HepG2 (cell line): ENCODE results near the gene TREX2. TPM values are rescaled to one million over a fixed set of nuclear protein-coding genes. Genes with fewer than 3 reads are reported as not detected.

Experiments
- CBX5 ChIP-seq: sonication (generic); formaldehyde crosslinking; IDR thresholded peaks from 2 replicates; pipeline ENCODE4 v1.4.0; 2020; ENCODE audit warnings: missing genetic modification reagents, borderline replicate concordance
- GABPB1 ChIP-seq: IDR thresholded peaks from 2 replicates; pipeline ENCODE4 v1.6.1; 2016; ENCODE audit warnings: mild to moderate bottlenecking, missing genetic modification reagents, moderate library complexity, missing compliant biosample characterization
- SP2 ChIP-seq: sonication (generic); formaldehyde crosslinking; IDR thresholded peaks from 2 replicates; pipeline ENCODE4 v1.5.1; 2020; ENCODE audit warnings: mild to moderate bottlenecking, missing genetic modification reagents
- YEATS2 ChIP-seq: sonication (generic); formaldehyde crosslinking; IDR thresholded peaks from 2 replicates; pipeline ENCODE4 v1.4.0; 2020; ENCODE audit warnings: missing genetic modification reagents, borderline replicate concordance
- ZBTB7B ChIP-seq: sonication (generic); formaldehyde crosslinking; IDR thresholded peaks from 2 replicates; pipeline ENCODE4 v1.4.0; 2020; ENCODE audit warnings: missing genetic modification reagents
- ZBTB8A ChIP-seq: sonication (generic); formaldehyde crosslinking; IDR thresholded peaks from 2 replicates; pipeline ENCODE4 v1.4.0; 2020; ENCODE audit warnings: mild to moderate bottlenecking, low read depth, missing genetic modification reagents, borderline replicate concordance
- ZFX ChIP-seq: sonication (generic); formaldehyde crosslinking; IDR thresholded peaks from 2 replicates; pipeline ENCODE4 v1.4.0; 2020; ENCODE audit warnings: mild to moderate bottlenecking, low read depth, missing genetic modification reagents, moderate library complexity
- ZNF180 ChIP-seq: sonication (generic); formaldehyde crosslinking; IDR thresholded peaks from 2 replicates; pipeline ENCODE4 v1.4.0; 2020; ENCODE audit warnings: low read depth, missing genetic modification reagents, borderline replicate concordance
- ZNF460 ChIP-seq: sonication (generic); formaldehyde crosslinking; IDR thresholded peaks from 2 replicates; pipeline ENCODE4 v1.5.1; 2020; ENCODE audit warnings: missing genetic modification reagents, mild to moderate bottlenecking, borderline replicate concordance
- polyA plus RNA-seq, 8 experiments: library from polyadenylated mRNA; depleted of rRNA in 3 of 8; stranded (reverse) in 7 of 8; unstranded in 1 of 8; fragments of >200 nt; fragmentation: Illumina TruSeq in 4 of 8; extraction: Trizol in 4 of 8; gene quantifications; 2 replicates each; pipeline versions ENCODE4 v1.2.1 to v1.2.3, GENCODE V29; 2011 to 2016; ENCODE audit warnings: low read depth in 4 of 8, missing spikeins in 1 of 8, mixed read lengths in 1 of 8; ENCODE audit not compliant: insufficient read depth in 1 of 8
- total RNA-seq, 5 experiments: library from RNA; depleted of rRNA; stranded (reverse); fragments of >200 nt; fragmentation: Illumina TruSeq; extraction: Trizol; gene quantifications; 2 replicates each; pipeline ENCODE4 v1.2.3, GENCODE V29; 2016; ENCODE audit warnings: low read depth in 1 of 5
- TF ChIP-seq, protein P1 (sequence below), 2 experiments: sonication (generic) in 1 of 2; formaldehyde crosslinking in 1 of 2; IDR thresholded peaks; 2 replicates each; pipeline versions ENCODE4 v1.4.0 to v1.6.1; 2016 to 2020; ENCODE audit warnings: borderline replicate concordance in 1 of 2, low read depth in 1 of 2, mild to moderate bottlenecking in 1 of 2, missing genetic modification reagents in 1 of 2
- TF ChIP-seq, protein P2 (sequence below): sonication (generic); formaldehyde crosslinking; IDR thresholded peaks from 2 replicates; pipeline ENCODE4 v1.5.1; 2020; ENCODE audit warnings: mild to moderate bottlenecking, moderate library complexity, missing genetic modification reagents
- TF ChIP-seq, protein P3 (sequence below): sonication (generic); formaldehyde crosslinking; IDR thresholded peaks from 2 replicates; pipeline ENCODE4 v1.5.1; 2020; ENCODE audit warnings: missing genetic modification reagents, mild to moderate bottlenecking, borderline replicate concordance
- TF ChIP-seq, protein P4 (sequence below): sonication (generic); formaldehyde crosslinking; IDR thresholded peaks from 2 replicates; pipeline ENCODE4 v1.4.0; 2020; ENCODE audit warnings: missing genetic modification reagents
- TF ChIP-seq, protein P5 (sequence below): IDR thresholded peaks from 2 replicates; pipeline ENCODE4 v1.6.1; 2016; ENCODE audit warnings: mild to moderate bottlenecking, missing biosample characterization, missing genetic modification reagents

TREX2 gene
- total and polyA plus RNA-seq, 2 of the 13 experiments (the other 11 are each of a cell fraction or from before 2014, with no cell fraction given): 0.13 to 0.18 TPM

DNA sequence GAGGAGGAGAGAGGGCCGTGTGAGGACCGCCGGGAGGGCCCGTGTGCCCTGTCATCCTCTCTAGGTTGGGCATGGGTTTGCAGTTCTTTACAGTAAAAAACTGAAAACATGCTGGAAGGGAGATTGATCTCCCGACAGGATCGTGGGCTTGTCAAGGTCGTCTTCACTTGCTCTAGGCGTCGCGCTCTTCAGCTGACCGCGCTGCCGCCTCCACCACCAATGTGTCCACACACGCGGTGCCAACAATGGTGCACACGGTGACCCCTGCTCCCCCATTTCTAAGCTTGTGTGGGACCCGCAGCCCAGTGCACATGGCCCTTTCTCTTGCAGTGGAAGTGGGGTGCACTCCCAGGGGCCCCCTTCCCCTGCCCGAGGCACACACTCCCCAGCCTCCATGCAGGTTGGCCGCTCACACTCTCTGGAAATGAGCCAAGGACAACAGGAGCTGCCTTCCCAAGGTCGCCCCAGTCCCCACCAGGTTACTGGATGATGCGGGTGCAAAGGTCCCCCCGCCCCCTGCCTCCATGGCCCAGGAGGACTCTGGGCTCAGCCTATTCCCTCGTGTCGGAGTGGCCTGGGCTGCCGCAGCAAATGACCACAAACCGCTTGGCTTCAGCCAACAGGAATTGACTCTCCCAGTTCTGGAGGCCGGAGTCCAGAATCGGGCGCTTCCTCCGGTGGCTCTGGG, 36.3 kb downstream of the TREX2 start (continued):
- TF ChIP-seq, protein P1, sequence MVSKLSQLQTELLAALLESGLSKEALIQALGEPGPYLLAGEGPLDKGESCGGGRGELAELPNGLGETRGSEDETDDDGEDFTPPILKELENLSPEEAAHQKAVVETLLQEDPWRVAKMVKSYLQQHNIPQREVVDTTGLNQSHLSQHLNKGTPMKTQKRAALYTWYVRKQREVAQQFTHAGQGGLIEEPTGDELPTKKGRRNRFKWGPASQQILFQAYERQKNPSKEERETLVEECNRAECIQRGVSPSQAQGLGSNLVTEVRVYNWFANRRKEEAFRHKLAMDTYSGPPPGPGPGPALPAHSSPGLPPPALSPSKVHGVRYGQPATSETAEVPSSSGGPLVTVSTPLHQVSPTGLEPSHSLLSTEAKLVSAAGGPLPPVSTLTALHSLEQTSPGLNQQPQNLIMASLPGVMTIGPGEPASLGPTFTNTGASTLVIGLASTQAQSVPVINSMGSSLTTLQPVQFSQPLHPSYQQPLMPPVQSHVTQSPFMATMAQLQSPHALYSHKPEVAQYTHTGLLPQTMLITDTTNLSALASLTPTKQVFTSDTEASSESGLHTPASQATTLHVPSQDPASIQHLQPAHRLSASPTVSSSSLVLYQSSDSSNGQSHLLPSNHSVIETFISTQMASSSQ (IDR thresholded peaks at IDR 0.05; ENCODE audit: low read depth): no peak
- TF ChIP-seq, protein P1 (CRISPR knock-in tag; IDR thresholded peaks at IDR 0.05; ENCODE audit: borderline replicate concordance): peak; percentile 38; the same call in 1 of the 2 replicates
- TF ChIP-seq, protein P2, sequence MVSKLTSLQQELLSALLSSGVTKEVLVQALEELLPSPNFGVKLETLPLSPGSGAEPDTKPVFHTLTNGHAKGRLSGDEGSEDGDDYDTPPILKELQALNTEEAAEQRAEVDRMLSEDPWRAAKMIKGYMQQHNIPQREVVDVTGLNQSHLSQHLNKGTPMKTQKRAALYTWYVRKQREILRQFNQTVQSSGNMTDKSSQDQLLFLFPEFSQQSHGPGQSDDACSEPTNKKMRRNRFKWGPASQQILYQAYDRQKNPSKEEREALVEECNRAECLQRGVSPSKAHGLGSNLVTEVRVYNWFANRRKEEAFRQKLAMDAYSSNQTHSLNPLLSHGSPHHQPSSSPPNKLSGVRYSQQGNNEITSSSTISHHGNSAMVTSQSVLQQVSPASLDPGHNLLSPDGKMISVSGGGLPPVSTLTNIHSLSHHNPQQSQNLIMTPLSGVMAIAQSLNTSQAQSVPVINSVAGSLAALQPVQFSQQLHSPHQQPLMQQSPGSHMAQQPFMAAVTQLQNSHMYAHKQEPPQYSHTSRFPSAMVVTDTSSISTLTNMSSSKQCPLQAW: 0 out of 2 replicates have a peak, but pooled peaks have one; percentile 42
- TF ChIP-seq, protein P3, sequence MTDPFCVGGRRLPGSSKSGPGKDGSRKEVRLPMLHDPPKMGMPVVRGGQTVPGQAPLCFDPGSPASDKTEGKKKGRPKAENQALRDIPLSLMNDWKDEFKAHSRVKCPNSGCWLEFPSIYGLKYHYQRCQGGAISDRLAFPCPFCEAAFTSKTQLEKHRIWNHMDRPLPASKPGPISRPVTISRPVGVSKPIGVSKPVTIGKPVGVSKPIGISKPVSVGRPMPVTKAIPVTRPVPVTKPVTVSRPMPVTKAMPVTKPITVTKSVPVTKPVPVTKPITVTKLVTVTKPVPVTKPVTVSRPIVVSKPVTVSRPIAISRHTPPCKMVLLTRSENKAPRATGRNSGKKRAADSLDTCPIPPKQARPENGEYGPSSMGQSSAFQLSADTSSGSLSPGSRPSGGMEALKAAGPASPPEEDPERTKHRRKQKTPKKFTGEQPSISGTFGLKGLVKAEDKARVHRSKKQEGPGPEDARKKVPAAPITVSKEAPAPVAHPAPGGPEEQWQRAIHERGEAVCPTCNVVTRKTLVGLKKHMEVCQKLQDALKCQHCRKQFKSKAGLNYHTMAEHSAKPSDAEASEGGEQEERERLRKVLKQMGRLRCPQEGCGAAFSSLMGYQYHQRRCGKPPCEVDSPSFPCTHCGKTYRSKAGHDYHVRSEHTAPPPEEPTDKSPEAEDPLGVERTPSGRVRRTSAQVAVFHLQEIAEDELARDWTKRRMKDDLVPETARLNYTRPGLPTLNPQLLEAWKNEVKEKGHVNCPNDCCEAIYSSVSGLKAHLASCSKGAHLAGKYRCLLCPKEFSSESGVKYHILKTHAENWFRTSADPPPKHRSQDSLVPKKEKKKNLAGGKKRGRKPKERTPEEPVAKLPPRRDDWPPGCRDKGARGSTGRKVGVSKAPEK (CRISPR knock-in tag): no peak
- 0 out of 2 replicates have a peak, but pooled peaks have one; percentile 24 for TF ChIP-seq YEATS2
- TF ChIP-seq, protein P4, sequence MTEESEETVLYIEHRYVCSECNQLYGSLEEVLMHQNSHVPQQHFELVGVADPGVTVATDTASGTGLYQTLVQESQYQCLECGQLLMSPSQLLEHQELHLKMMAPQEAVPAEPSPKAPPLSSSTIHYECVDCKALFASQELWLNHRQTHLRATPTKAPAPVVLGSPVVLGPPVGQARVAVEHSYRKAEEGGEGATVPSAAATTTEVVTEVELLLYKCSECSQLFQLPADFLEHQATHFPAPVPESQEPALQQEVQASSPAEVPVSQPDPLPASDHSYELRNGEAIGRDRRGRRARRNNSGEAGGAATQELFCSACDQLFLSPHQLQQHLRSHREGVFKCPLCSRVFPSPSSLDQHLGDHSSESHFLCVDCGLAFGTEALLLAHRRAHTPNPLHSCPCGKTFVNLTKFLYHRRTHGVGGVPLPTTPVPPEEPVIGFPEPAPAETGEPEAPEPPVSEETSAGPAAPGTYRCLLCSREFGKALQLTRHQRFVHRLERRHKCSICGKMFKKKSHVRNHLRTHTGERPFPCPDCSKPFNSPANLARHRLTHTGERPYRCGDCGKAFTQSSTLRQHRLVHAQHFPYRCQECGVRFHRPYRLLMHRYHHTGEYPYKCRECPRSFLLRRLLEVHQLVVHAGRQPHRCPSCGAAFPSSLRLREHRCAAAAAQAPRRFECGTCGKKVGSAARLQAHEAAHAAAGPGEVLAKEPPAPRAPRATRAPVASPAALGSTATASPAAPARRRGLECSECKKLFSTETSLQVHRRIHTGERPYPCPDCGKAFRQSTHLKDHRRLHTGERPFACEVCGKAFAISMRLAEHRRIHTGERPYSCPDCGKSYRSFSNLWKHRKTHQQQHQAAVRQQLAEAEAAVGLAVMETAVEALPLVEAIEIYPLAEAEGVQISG: 0 out of 2 replicates have a peak, but pooled peaks have one; percentile 22
- TF ChIP-seq CBX5 (CRISPR knock-in tag): no peak
- TF ChIP-seq SP2 (CRISPR knock-in tag): no peak
- no peak for TF ChIP-seq ZNF460 (CRISPR knock-in tag)
- peak; percentile 64 for TF ChIP-seq ZFX
- no peak for TF ChIP-seq ZBTB8A (CRISPR knock-in tag)
- TF ChIP-seq GABPB1: peak; percentile 31; the same call in 1 of the 2 replicates
- TF ChIP-seq, protein P5, sequence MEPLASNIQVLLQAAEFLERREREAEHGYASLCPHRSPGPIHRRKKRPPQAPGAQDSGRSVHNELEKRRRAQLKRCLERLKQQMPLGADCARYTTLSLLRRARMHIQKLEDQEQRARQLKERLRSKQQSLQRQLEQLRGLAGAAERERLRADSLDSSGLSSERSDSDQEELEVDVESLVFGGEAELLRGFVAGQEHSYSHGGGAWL: no peak
- TF ChIP-seq ZBTB7B (CRISPR knock-in tag): peak; percentile 57; the same call in 1 of the 2 replicates
- TF ChIP-seq ZNF180 (CRISPR knock-in tag): no peak
